ENCODE data around the gene TDP1.

- no peak for TF ChIP-seq CTCF (IDR thresholded peaks at IDR 0.05)
- no peak for TF ChIP-seq POLR2A (IDR thresholded peaks at IDR 0.05)
These were observed 35.7 kb upstream of the TDP1 start for GRCh38 chr14:89920056-89920455.

Data from prostate gland (tissue), 2 donors.